Measurements from ENCODE around the gene HSPA1A. TPM values are rescaled to one million over a fixed set of nuclear protein-coding genes. Genes with fewer than 3 reads are reported as not detected.

Gene HSPA1A
- total and polyA plus RNA-seq, 9 of the 15 experiments (the other 6 are each of a cell fraction or from before 2014, with no cell fraction given), result 2.2 to 273 (median 107) TPM

GRCh38 chr6:31794294-31794865, 21.0 kb upstream of the HSPA1A start (continued):
- no peak; the same call in 1 of the 2 replicates for TF ChIP-seq MGA (IDR thresholded peaks at IDR 0.05)
- TF ChIP-seq USF1 (CRISPR knock-in tag; IDR thresholded peaks at IDR 0.05), result 0 out of 2 replicates have a peak, but pooled peaks have one; percentile 46
- TF ChIP-seq HDAC1 (IDR thresholded peaks at IDR 0.05), result peak in 1 of 2 experiments; percentile 71; a peak in 2 of 4 replicates
- TF ChIP-seq U2AF1 (optimal IDR thresholded peaks at IDR 0.05; ENCODE audit: low read depth, low read length), result peak; percentile 28
- peak; percentile 99 for TF ChIP-seq SMARCB1 (IDR thresholded peaks at IDR 0.05; ENCODE audit: insufficient read length, low read depth)
- TF ChIP-seq CEBPG (CRISPR knock-in tag; IDR thresholded peaks at IDR 0.05), result peak; percentile 79
- peak in 1 of 2 experiments; percentile 77; a peak in 2 of 4 replicates for TF ChIP-seq CEBPG (tag; conservative IDR thresholded peaks at IDR 0.05 in 1 of 2, IDR thresholded peaks at IDR 0.05 in 1 of 2)
- TF ChIP-seq BHLHE40 (IDR thresholded peaks at IDR 0.05; ENCODE audit: low read length), result 0 out of 2 replicates have a peak, but pooled peaks have one; percentile 28
- peak; percentile 25; the same call in 1 of the 2 replicates for TF ChIP-seq CBFA2T2 (conservative IDR thresholded peaks at IDR 0.05)
- no peak for TF ChIP-seq HIVEP1 (CRISPR knock-in tag; IDR thresholded peaks at IDR 0.05)
- no peak for TF ChIP-seq CBFB (CRISPR knock-in tag; IDR thresholded peaks at IDR 0.05)
- 0 out of 2 replicates have a peak, but pooled peaks have one; percentile 25 for TF ChIP-seq TOE1 (IDR thresholded peaks at IDR 0.05; ENCODE audit: borderline replicate concordance)
- TF ChIP-seq TOE1 (CRISPR knock-in tag; IDR thresholded peaks at IDR 0.05; ENCODE audit: borderline replicate concordance, low read depth), result no peak
- TF ChIP-seq ATF7 (IDR thresholded peaks at IDR 0.05), result peak; percentile 53
- TF ChIP-seq CREB3 (tag; conservative IDR thresholded peaks at IDR 0.05; ENCODE audit: low read depth), result no peak
